ENCODE measurements around the gene MRPL49. TPM values are rescaled to one million over a fixed set of nuclear protein-coding genes. Genes with fewer than 3 reads are reported as not detected.

The MRPL49 gene
- total and polyA plus RNA-seq, 2 of the 13 experiments (the other 11 are each of a cell fraction or from before 2014, with no cell fraction given) = 39.2 to 53.3 TPM

GRCh38 chr11:65095974-65096806 is 25.9 kb upstream of the MRPL49 start, which contains the start of gene VPS51 (continued):
- 0 out of 2 replicates have a peak, but pooled peaks have one; percentile 40 for TF ChIP-seq ZNF142 (CRISPR knock-in tag; IDR thresholded peaks at IDR 0.05)
- TF ChIP-seq SYNCRIP (IDR thresholded peaks at IDR 0.05; ENCODE audit: insufficient read depth, low read depth, low read length) = no peak
- TF ChIP-seq ZNF512B (CRISPR knock-in tag; IDR thresholded peaks at IDR 0.05; ENCODE audit: borderline replicate concordance) = no peak
- no peak for TF ChIP-seq SCMH1 (CRISPR knock-in tag; IDR thresholded peaks at IDR 0.05; ENCODE audit: borderline replicate concordance)
- TF ChIP-seq NRL (CRISPR knock-in tag; IDR thresholded peaks at IDR 0.05; ENCODE audit: borderline replicate concordance) = peak; percentile 42; the same call in 1 of the 2 replicates
- TF ChIP-seq PBX2 (CRISPR knock-in tag; IDR thresholded peaks at IDR 0.05) = no peak
- no peak for TF ChIP-seq ZNF260 (CRISPR knock-in tag; IDR thresholded peaks at IDR 0.05; ENCODE audit: borderline replicate concordance, low read depth)
- TF ChIP-seq RXRB (CRISPR knock-in tag; IDR thresholded peaks at IDR 0.05; ENCODE audit: borderline replicate concordance) = peak; percentile 75
- TF ChIP-seq ZNF747 (CRISPR knock-in tag; IDR thresholded peaks at IDR 0.05; ENCODE audit: borderline replicate concordance) = peak; percentile 95
- TF ChIP-seq ZNF75D (CRISPR knock-in tag; IDR thresholded peaks at IDR 0.05; ENCODE audit: borderline replicate concordance) = no peak; the same call in 1 of the 2 replicates
- 0 out of 2 replicates have a peak, but pooled peaks have one; percentile 24 for TF ChIP-seq E2F1 (CRISPR knock-in tag; IDR thresholded peaks at IDR 0.05)
- no peak for TF ChIP-seq IKZF4 (CRISPR knock-in tag; IDR thresholded peaks at IDR 0.05; ENCODE audit: borderline replicate concordance, low read depth, not compliant biosample characterization)
- peak; percentile 77 for TF ChIP-seq FOXA3 (CRISPR knock-in tag; IDR thresholded peaks at IDR 0.05)
- TF ChIP-seq BCL3 (CRISPR knock-in tag; IDR thresholded peaks at IDR 0.05) = no peak

All from HepG2 (cell line).